Trophoblast cell (in vitro differentiated cells and primary cell): ENCODE results near the gene IQCM.

ENCODE experiments used
- DNase-seq, 2 donors: peaks; one replicate each; pipeline ENCODE4 v3.0.0-alpha.2; 2016
- H2AFZ ChIP-seq: 2 replicates; pipeline ENCODE4 v1.6.1; 2013; ENCODE audit warnings: low read length, moderate library complexity, mild to moderate bottlenecking; ENCODE audit not compliant: insufficient read depth, poor library complexity
- H2AK5ac ChIP-seq: 2 replicates; pipeline ENCODE4 v1.6.1; 2013; ENCODE audit warnings: mild to moderate bottlenecking, low read length
- H2BK120ac ChIP-seq: 2 replicates; pipeline ENCODE4 v1.6.1; 2013; ENCODE audit warnings: low read length, mild to moderate bottlenecking, moderate library complexity; ENCODE audit not compliant: insufficient read depth, poor library complexity
- H2BK12ac ChIP-seq: 2 replicates; pipeline ENCODE4 v1.6.1; 2013; ENCODE audit warnings: mild to moderate bottlenecking, low read length, moderate library complexity
- H2BK5ac ChIP-seq: 2 replicates; pipeline ENCODE4 v1.6.1; 2013; ENCODE audit warnings: low read length, low read depth, moderate library complexity, mild to moderate bottlenecking; ENCODE audit not compliant: poor library complexity
- H3K14ac ChIP-seq: 2 replicates; pipeline ENCODE4 v1.6.1; 2013; ENCODE audit warnings: mild to moderate bottlenecking, low read length
- H3K18ac ChIP-seq: 2 replicates; pipeline ENCODE4 v1.6.1; 2013; ENCODE audit warnings: mild to moderate bottlenecking, low read length
- H3K23ac ChIP-seq: 2 replicates; pipeline ENCODE4 v1.6.1; 2013; ENCODE audit warnings: low read length
- H3K27ac ChIP-seq: 2 replicates; pipeline ENCODE4 v1.5.1; 2013; ENCODE audit warnings: low read depth, mild to moderate bottlenecking, inconsistent platforms, low read length, moderate library complexity
- H3K27me3 ChIP-seq: 2 replicates; pipeline ENCODE4 v1.6.1; 2013; ENCODE audit warnings: inconsistent platforms, mild to moderate bottlenecking, low read length, moderate library complexity; ENCODE audit not compliant: insufficient read depth
- H3K36me3 ChIP-seq, 2 experiments: 1 replicate in 1 of 2; 2 replicates in 1 of 2; pipeline ENCODE4 v1.6.1; 2013; ENCODE audit warnings: low read length in 2 of 2, mild to moderate bottlenecking in 2 of 2, moderate library complexity in 1 of 2; ENCODE audit not compliant: insufficient read depth in 2 of 2, control insufficient read depth in 1 of 2
- H3K4ac ChIP-seq: 2 replicates; pipeline ENCODE4 v1.6.1; 2013; ENCODE audit warnings: low read depth, mild to moderate bottlenecking, low read length, moderate library complexity
- H3K4me1 ChIP-seq, 2 experiments: 1 replicate in 1 of 2; 2 replicates in 1 of 2; pipeline ENCODE4 v1.6.1; 2013; ENCODE audit warnings: low read length in 2 of 2, mild to moderate bottlenecking in 2 of 2, moderate library complexity in 1 of 2; ENCODE audit not compliant: insufficient read depth in 2 of 2, control insufficient read depth in 1 of 2
- H3K4me2 ChIP-seq: 2 replicates; pipeline ENCODE4 v1.6.1; 2013; ENCODE audit warnings: inconsistent platforms, mild to moderate bottlenecking, low read length, moderate library complexity
- H3K4me3 ChIP-seq: 2 replicates; pipeline ENCODE4 v1.5.1; 2013; ENCODE audit warnings: mild to moderate bottlenecking, low read depth, low read length, inconsistent platforms
- H3K79me1 ChIP-seq: one replicate; pipeline ENCODE4 v1.6.1; 2013; ENCODE audit warnings: low read length
- H3K79me2 ChIP-seq: 2 replicates; pipeline ENCODE4 v1.6.1; 2013; ENCODE audit warnings: low read length, mild to moderate bottlenecking; ENCODE audit not compliant: control insufficient read depth, insufficient read depth, poor library complexity
- H3K9ac ChIP-seq: 2 replicates; pipeline ENCODE4 v1.6.1; 2013; ENCODE audit warnings: mild to moderate bottlenecking, low read length
- H3K9me3 ChIP-seq: 2 replicates; pipeline ENCODE4 v1.6.1; 2013; ENCODE audit warnings: low read depth, mild to moderate bottlenecking, control low read depth, inconsistent platforms, low read length; ENCODE audit not compliant: insufficient read depth
- H4K12ac ChIP-seq: 2 replicates; pipeline ENCODE4 v1.6.1; 2013; ENCODE audit warnings: low read depth, mild to moderate bottlenecking, low read length, moderate library complexity
- H4K8ac ChIP-seq: 2 replicates; pipeline ENCODE4 v1.6.1; 2013; ENCODE audit warnings: low read depth, mild to moderate bottlenecking, low read length, moderate library complexity
- H4K91ac ChIP-seq: one replicate; pipeline ENCODE4 v1.6.1; 2013; ENCODE audit warnings: low read depth, mild to moderate bottlenecking, low read length, moderate library complexity
- WGBS: extraction: QIAGEN DNeasy Blood & Tissue Kit; methylation state at CpG from one replicate; pipeline ENCODE4 v1.1.7; 2013; ENCODE audit warnings: missing lambda C conversion rate; ENCODE audit not compliant: insufficient read length, insufficient coverage; ENCODE audit errors: extremely low coverage; 5-methylcytosine and 5-hydroxymethylcytosine counted together

The IQCM gene

DNA sequence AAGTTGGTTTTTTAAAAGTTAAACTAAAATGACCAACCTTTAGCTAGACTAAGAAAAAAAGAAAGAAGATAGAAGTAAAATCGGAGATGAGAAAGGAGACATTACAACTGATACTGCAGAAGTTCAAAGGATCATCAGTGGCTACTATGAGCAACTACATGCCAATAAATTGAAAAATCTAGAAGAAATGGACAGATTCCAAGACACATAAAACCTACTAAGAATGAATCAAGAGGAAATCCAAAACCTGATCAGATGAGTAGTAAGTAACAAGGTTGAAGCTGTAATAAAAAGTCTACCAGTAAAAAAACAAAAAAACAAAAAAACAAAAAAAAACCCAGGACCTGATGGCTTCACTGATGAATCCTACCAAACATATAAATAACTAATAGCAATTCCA, 16.1 kb downstream of the IQCM start:
- H4K12ac ChIP-seq = no peak overlapping the region
- no peak overlapping the region for H4K91ac ChIP-seq
- no peak for DNase-seq
- H2BK5ac ChIP-seq = no peak overlapping the region
- H4K8ac ChIP-seq = no peak overlapping the region
- H2BK120ac ChIP-seq = no peak overlapping the region
- no peak overlapping the region for H2AK5ac ChIP-seq
- H3K18ac ChIP-seq = no peak overlapping the region
- no peaks in the 10 kb centered on the region for H3K4me1 ChIP-seq
- no peaks in the 10 kb centered on the region for H3K79me2 ChIP-seq
- no peak overlapping the region for H3K4ac ChIP-seq
- H3K23ac ChIP-seq = no peak overlapping the region
- H3K27me3 ChIP-seq = no peaks in the 10 kb centered on the region
- H3K79me1 ChIP-seq = no peaks in the 10 kb centered on the region
- H3K27ac ChIP-seq = no peak overlapping the region
- no CpG with 5 or more reads among the region's 1 CpG for WGBS
- H3K14ac ChIP-seq = no peak overlapping the region
- H3K4me2 ChIP-seq = no peak overlapping the region
- no peaks in the 10 kb centered on the region for H3K36me3 ChIP-seq
- H2BK12ac ChIP-seq = no peak overlapping the region
- no peak overlapping the region for H2AFZ ChIP-seq
- H3K9me3 ChIP-seq = no peaks in the 10 kb centered on the region
- no peak overlapping the region for H3K4me3 ChIP-seq
- no peak overlapping the region for H3K9ac ChIP-seq

- no peak overlapping the region for H3K4me2 ChIP-seq
- H4K8ac ChIP-seq = no peak overlapping the region
- no peak overlapping the region for H2AFZ ChIP-seq
- no peaks in the 10 kb centered on the region for H3K4me1 ChIP-seq
- no peak for DNase-seq
- no peaks in the 10 kb centered on the region for H3K79me1 ChIP-seq
- no peak overlapping the region for H2BK12ac ChIP-seq
- H3K27ac ChIP-seq = no peak overlapping the region
- no peak overlapping the region for H3K18ac ChIP-seq
- no peaks in the 10 kb centered on the region for H3K36me3 ChIP-seq
- no peaks in the 10 kb centered on the region for H3K79me2 ChIP-seq
- no peak overlapping the region for H4K91ac ChIP-seq
- H2BK5ac ChIP-seq = no peak overlapping the region
- no peak overlapping the region for H3K9ac ChIP-seq
- H3K23ac ChIP-seq = no peak overlapping the region
- H3K9me3 ChIP-seq = no peaks in the 10 kb centered on the region
- H3K4me3 ChIP-seq = no peak overlapping the region
- H4K12ac ChIP-seq = no peak overlapping the region
- H3K27me3 ChIP-seq = no peaks in the 10 kb centered on the region
- H3K4ac ChIP-seq = no peak overlapping the region
- no peak overlapping the region for H2AK5ac ChIP-seq
- no peak overlapping the region for H3K14ac ChIP-seq
- H2BK120ac ChIP-seq = peak overlapping the region; percentile 24
These were observed 19.3 kb downstream of the IQCM start for GRCh38 chr4:149796381-149796780.

DNA sequence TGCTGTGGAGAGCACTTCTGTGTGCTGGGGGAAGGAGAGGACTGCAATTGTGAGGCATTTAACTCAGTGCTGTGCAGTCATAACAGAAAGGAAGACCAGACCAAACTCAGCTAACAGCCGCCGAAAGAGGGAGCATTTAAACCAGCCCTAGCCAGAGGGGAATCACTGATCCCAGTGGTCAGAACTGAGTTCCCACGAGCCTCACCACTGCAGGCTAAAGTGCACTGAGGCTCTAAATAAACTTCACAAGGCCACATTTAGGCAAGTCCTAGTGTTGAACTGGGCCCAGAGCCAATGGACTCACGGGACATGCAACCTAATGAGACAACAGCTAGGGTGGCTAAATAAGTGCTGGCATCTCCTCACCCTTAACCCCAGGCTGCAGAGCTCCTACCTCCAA, 20.4 kb downstream of the IQCM start:
- no CpG with 5 or more reads among the region's 4 CpGs for WGBS
- H2BK5ac ChIP-seq = no peak overlapping the region
- DNase-seq = no peak

GRCh38 chr4:149794352-149794751, 21.3 kb downstream of the IQCM start:
- Histone ChIP-seq H3K27me3 (no peaks in the 10 kb centered on the region), H3K9ac (no peak overlapping the region), H3K14ac (no peak overlapping the region), H3K4me3 (no peak overlapping the region), H2BK5ac (no peak overlapping the region), H4K91ac (no peak overlapping the region), H3K4me1 (no peaks in the 10 kb centered on the region), H3K23ac (no peak overlapping the region), H3K4ac (no peak overlapping the region), H2BK120ac (no peak overlapping the region), H4K8ac (no peak overlapping the region), H2AK5ac (no peak overlapping the region), H3K9me3 (no peaks in the 10 kb centered on the region), H4K12ac (no peak overlapping the region), H3K27ac (no peak overlapping the region), H3K18ac (no peak overlapping the region), H3K79me2 (no peaks in the 10 kb centered on the region), H3K36me3 (no peaks in the 10 kb centered on the region), H3K4me2 (no peak overlapping the region), H3K79me1 (no peaks in the 10 kb centered on the region), H2AFZ (no peak overlapping the region), H2BK12ac (no peak overlapping the region)
- WGBS = no CpG with 5 or more reads among the region's 1 CpG
- DNase-seq = no peak

More for the DNA sequence above, 20.4 kb downstream of the IQCM start:
- Histone ChIP-seq H2AFZ (no peak overlapping the region), H3K4me2 (no peak overlapping the region), H3K23ac (no peak overlapping the region), H3K79me1 (no peaks in the 10 kb centered on the region), H3K9me3 (no peaks in the 10 kb centered on the region), H3K4me1 (no peaks in the 10 kb centered on the region), H4K91ac (no peak overlapping the region), H3K36me3 (no peaks in the 10 kb centered on the region), H3K4ac (no peak overlapping the region), H2AK5ac (no peak overlapping the region), H3K4me3 (no peak overlapping the region), H3K27ac (no peak overlapping the region), H2BK120ac (peak overlapping the region; percentile 12), H3K27me3 (no peaks in the 10 kb centered on the region), H2BK12ac (peak overlapping the region; percentile 67), H3K18ac (no peak overlapping the region), H3K9ac (no peak overlapping the region), H4K12ac (no peak overlapping the region), H3K14ac (no peak overlapping the region), H4K8ac (no peak overlapping the region), H3K79me2 (no peaks in the 10 kb centered on the region)

DNA sequence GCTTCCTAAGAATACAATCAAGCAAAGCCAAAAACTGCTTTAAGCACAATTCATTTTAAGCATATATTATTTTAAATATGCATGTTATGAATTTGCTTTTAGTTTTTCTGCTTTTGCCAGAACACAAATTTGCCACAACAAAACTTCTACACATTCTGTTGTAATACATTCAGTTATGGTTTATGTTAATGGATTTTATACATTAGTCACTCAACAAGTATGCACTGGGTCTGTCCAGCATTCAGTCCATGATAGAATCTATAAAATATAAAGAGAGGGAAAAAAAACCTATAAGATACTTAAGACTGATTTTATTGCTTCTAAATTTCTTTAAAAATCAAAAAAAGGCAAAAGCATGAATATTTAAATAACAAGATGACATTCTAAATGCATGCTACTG, 22.2 kb downstream of the IQCM start:
- H3K9me3 ChIP-seq = no peaks in the 10 kb centered on the region

More for the DNA sequence above, 22.2 kb downstream of the IQCM start:
- no peak overlapping the region for H4K8ac ChIP-seq
- H3K23ac ChIP-seq = no peak overlapping the region
- no peak overlapping the region for H2BK5ac ChIP-seq
- no peaks in the 10 kb centered on the region for H3K79me2 ChIP-seq
- no peak for DNase-seq
- H3K79me1 ChIP-seq = no peaks in the 10 kb centered on the region
- H4K12ac ChIP-seq = no peak overlapping the region
- H3K4me2 ChIP-seq = no peak overlapping the region
- H3K27me3 ChIP-seq = no peaks in the 10 kb centered on the region
- H4K91ac ChIP-seq = no peak overlapping the region
- no peak overlapping the region for H3K4ac ChIP-seq
- H3K18ac ChIP-seq = no peak overlapping the region
- no peak overlapping the region for H3K14ac ChIP-seq
- H2AK5ac ChIP-seq = no peak overlapping the region
- H2BK12ac ChIP-seq = no peak overlapping the region
- H3K36me3 ChIP-seq = no peaks in the 10 kb centered on the region
- no peak overlapping the region for H3K4me3 ChIP-seq
- H2AFZ ChIP-seq = no peak overlapping the region
- H2BK120ac ChIP-seq = no peak overlapping the region
- no peaks in the 10 kb centered on the region for H3K4me1 ChIP-seq
- no peak overlapping the region for H3K27ac ChIP-seq
- no peak overlapping the region for H3K9ac ChIP-seq
